COLO668 (cell line): ENCODE data around the gene PVALEF.
A peak's percentile ranks its signal among the peaks of the same experiment; 100 is the strongest.
"Not testable (repeated sequence)": the region's sequence is repeated elsewhere in the genome, so short reads cannot be mapped to it uniquely, and the experiment has no call there.

Experiments used
- DNase-seq: peaks from one replicate; lab custom pipeline; 2025; ENCODE audit not compliant: unreplicated experiment; lab: John Stamatoyannopoulos, UW

Gene PVALEF

GRCh38 chr17:81212365-81212764 is 47.1 kb downstream of the PVALEF start:
- no peak for DNase-seq

- DNase-seq = no peak
These were observed 48.7 kb downstream of the PVALEF start for GRCh38 chr17:81213978-81214377.

GRCh38 chr17:81217491-81217890 is 52.2 kb downstream of the PVALEF start:
- no peak for DNase-seq

GRCh38 chr17:81218459-81218858 is 53.2 kb downstream of the PVALEF start:
- no peak for DNase-seq

- no peak for DNase-seq
These were observed 53.7 kb downstream of the PVALEF start for GRCh38 chr17:81218991-81219390.

- no peak for DNase-seq
These were observed 54.3 kb downstream of the PVALEF start for GRCh38 chr17:81219476-81220180.

GRCh38 chr17:81221371-81221841 is 56.1 kb downstream of the PVALEF start:
- peak; percentile 15 for DNase-seq

GRCh38 chr17:81221842-81222619 is 56.7 kb downstream of the PVALEF start:
- no peak for DNase-seq

GRCh38 chr17:81222620-81222905 is 57.3 kb downstream of the PVALEF start:
- no peak for DNase-seq

GRCh38 chr17:81222906-81223761 is 57.8 kb downstream of the PVALEF start, which contains the start of gene CEP131:
CEP131 (minus strand) TSS chr17:81222965; CDS start chr17:81220056, 2,909 bp downstream.
- peak; percentile 96 for DNase-seq

GRCh38 chr17:81223762-81224130 is 58.4 kb downstream of the PVALEF start:
- peak; percentile 19 for DNase-seq

- DNase-seq = not testable (repeated sequence)
These were observed 62.3 kb downstream of the PVALEF start for GRCh38 chr17:81227630-81228029.

GRCh38 chr17:81228420-81228819 is 63.1 kb downstream of the PVALEF start:
- no peak for DNase-seq

- DNase-seq = no peak
These were observed 63.7 kb downstream of the PVALEF start for GRCh38 chr17:81228834-81229665.

- no peak for DNase-seq
These were observed 64.3 kb downstream of the PVALEF start for GRCh38 chr17:81229666-81229920.

- peak; percentile 10 for DNase-seq
These were observed 64.9 kb downstream of the PVALEF start for GRCh38 chr17:81230043-81230820.

- DNase-seq = peak; percentile 42
These were observed 65.9 kb downstream of the PVALEF start for GRCh38 chr17:81231121-81231645.

GRCh38 chr17:81231766-81232581 is 66.7 kb downstream of the PVALEF start:
- no peak for DNase-seq
